Activated naive CD8-positive, alpha-beta T cell treated with anti-CD3 and anti-CD28 coated beads, Interleukin-2, amount 10 ng/mL, durations not matched to agents 7 days and 5 days (primary cell): ENCODE measurements around the gene PPP4R3C. TPM values are rescaled to one million over a fixed set of nuclear protein-coding genes. Genes with fewer than 3 reads are reported as not detected.

ENCODE experiments used
- total RNA-seq, 2 experiments: library from RNA; stranded (reverse); gene quantifications; one replicate each; pipeline ENCODE4 v1.2.3, GENCODE V29; 2021

Gene PPP4R3C
- total RNA-seq, 2 experiments from 2014 or later, result not detected

Other genes starting within 250 kb of the PPP4R3C start
- gene DCAF8L2, start 127.0 kb upstream of the PPP4R3C start, total RNA-seq, result not detected